GM12878 (cell line): ENCODE measurements around the gene NPPB. TPM values are rescaled to one million over a fixed set of nuclear protein-coding genes. Genes with fewer than 3 reads are reported as not detected.

Source experiments
- ATAC-seq: fragments of 200-7000 bp; cut with Tn5 transposase; 3 replicates; pipeline ENCODE4 v1.9.1; 2020; ENCODE audit warnings: mild to moderate bottlenecking, moderate library complexity
- BruUV-seq: library from RNA; stranded (reverse); fragments of 400-500 nt; replicated peaks from 2 replicates; lab custom pipeline; 2021; lab: Mats Ljungman, UMichigan
- CTCF ChIA-PET: fragments of 300-600 bp; sonication (Branson Sonifier 250); formaldehyde crosslinking; extraction: SDS; loops from one replicate; lab custom pipeline; 2021; ENCODE audit warnings: inconsistent platforms; lab: Yijun Ruan, JAX
- POLR2A ChIA-PET: fragments of 350-600 bp; formaldehyde crosslinking; extraction: SDS; loops from one replicate; lab custom pipeline; 2021; ENCODE audit warnings: inconsistent platforms; lab: Charles Lee
- RAD21 ChIA-PET: fragments of 300-600 bp; sonication (Branson Sonifier 250); formaldehyde crosslinking; loops from one replicate; lab custom pipeline; 2023; ENCODE audit warnings: antibody characterized with exemption; ENCODE audit not compliant: unreplicated experiment; lab: Charles Lee
- SMC1A ChIA-PET: fragments of 300-600 bp; sonication (Branson Sonifier 250); formaldehyde crosslinking; loops from one replicate; lab custom pipeline; 2023; ENCODE audit not compliant: unreplicated experiment, uncharacterized antibody; lab: Charles Lee
- DNase-seq: peaks from one replicate; pipeline ENCODE4 v3.0.0-alpha.2; 2011; ENCODE audit warnings: low read depth, low spot score
- FAIRE-seq: peaks from 3 replicates; lab custom pipeline; 2011; peaks lifted over from hg19 to GRCh38; lab: Jason Lieb, UNC
- H2AFZ ChIP-seq: 2 replicates; pipeline ENCODE4 v1.6.0; 2011; ENCODE audit warnings: low read depth, low read length, control low read depth; ENCODE audit not compliant: control insufficient read depth
- H3K27ac ChIP-seq: 2 replicates; pipeline ENCODE4 v1.5.1; 2011; ENCODE audit warnings: control low read depth; ENCODE audit not compliant: control insufficient read depth, insufficient read depth
- H3K27me3 ChIP-seq, 2 experiments: replicated peaks in 1 of 2; 2 replicates each; pipeline versions ENCODE4 v1.6.0 to v1.6.1; 2011; ENCODE audit warnings: low read length in 1 of 2; ENCODE audit not compliant: control insufficient read depth in 2 of 2, insufficient read depth in 2 of 2
- H3K36me3 ChIP-seq, 2 experiments: 2 replicates each; pipeline ENCODE4 v1.5.1; 2011; ENCODE audit warnings: low read length in 1 of 2; ENCODE audit not compliant: control insufficient read depth in 2 of 2, insufficient read depth in 2 of 2
- H3K4me1 ChIP-seq: 2 replicates; pipeline ENCODE4 v1.6.1; 2011; ENCODE audit warnings: mild to moderate bottlenecking, low read length, moderate library complexity, mixed read lengths; ENCODE audit not compliant: control insufficient read depth, insufficient read depth
- H3K4me2 ChIP-seq: 2 replicates; pipeline ENCODE4 v1.6.0; 2011; ENCODE audit warnings: control low read depth; ENCODE audit not compliant: control insufficient read depth, insufficient read depth
- H3K4me3 ChIP-seq: fragments of 200-600 bp; sonication (generic); 2 replicates; pipeline ENCODE4 v1.5.1; 2016
- H3K79me2 ChIP-seq: 2 replicates; pipeline ENCODE4 v1.6.0; 2011; ENCODE audit warnings: low read length; ENCODE audit not compliant: control insufficient read depth, insufficient read depth
- H3K9ac ChIP-seq: 2 replicates; pipeline ENCODE4 v1.8.0; 2011; ENCODE audit warnings: low read length, control low read depth, mixed read lengths; ENCODE audit not compliant: control insufficient read depth, insufficient read depth
- H3K9me3 ChIP-seq: replicated peaks from 3 replicates; pipeline ENCODE4 v1.5.1; 2011; ENCODE audit warnings: mild to moderate bottlenecking, low read length; ENCODE audit not compliant: control insufficient read depth, insufficient read depth
- H4K20me1 ChIP-seq: 2 replicates; pipeline ENCODE4 v1.6.0; 2011; ENCODE audit not compliant: control insufficient read depth, insufficient read depth
- BHLHE40 ChIP-seq, 2 experiments: fragments of 450-650 bp in 1 of 2; IDR thresholded peaks; 2 replicates each; pipeline ENCODE4 v1.6.1; 2011 to 2017; ENCODE audit warnings: low read depth in 2 of 2, borderline replicate concordance in 1 of 2, improper control_type of control experiment in 1 of 2, low read length in 1 of 2, mild to moderate bottlenecking in 1 of 2
- CUX1 ChIP-seq: IDR thresholded peaks from 2 replicates; pipeline ENCODE4 v1.6.1; 2012; ENCODE audit warnings: improper control_type of control experiment, low read depth, low read length; ENCODE audit not compliant: insufficient replicate concordance
- IRF5 ChIP-seq: fragments of 450-650 bp; IDR thresholded peaks from 2 replicates; pipeline ENCODE4 v1.6.1; 2017; ENCODE audit warnings: borderline replicate concordance
- JUND ChIP-seq: IDR thresholded peaks from 2 replicates; pipeline ENCODE4 v1.6.1; 2012; ENCODE audit warnings: low read depth, mild to moderate bottlenecking, low read length, improper control_type of control experiment, moderate library complexity
- KDM1A ChIP-seq: fragments of 200-600 bp; sonication (generic); IDR thresholded peaks from 2 replicates; pipeline ENCODE4 v1.6.1; 2016; ENCODE audit warnings: borderline replicate concordance
- KLF5 ChIP-seq: fragments of 450-650 bp; IDR thresholded peaks from 2 replicates; pipeline ENCODE4 v1.6.1; 2014; ENCODE audit warnings: mild to moderate bottlenecking; ENCODE audit not compliant: partially characterized antibody
- PAX8 ChIP-seq: fragments of 450-650 bp; IDR thresholded peaks from 2 replicates; pipeline ENCODE4 v1.6.1; 2017; ENCODE audit warnings: mild to moderate bottlenecking, moderate library complexity
- SP1 ChIP-seq: IDR thresholded peaks from one replicate; pipeline ENCODE4 v1.6.1; 2011; ENCODE audit warnings: low read depth, low read length
- SRF ChIP-seq, 2 experiments: IDR thresholded peaks; 2 replicates each; pipeline ENCODE4 v1.6.1; 2011; ENCODE audit warnings: low read depth in 2 of 2, low read length in 2 of 2, mild to moderate bottlenecking in 1 of 2, moderate library complexity in 1 of 2
- USF2 ChIP-seq: IDR thresholded peaks from 2 replicates; pipeline ENCODE4 v1.6.1; 2011; ENCODE audit warnings: low read depth, low read length, improper control_type of control experiment, borderline replicate concordance
- ZNF687 ChIP-seq: fragments of 450-650 bp; IDR thresholded peaks from 2 replicates; pipeline ENCODE4 v1.6.1; 2017; ENCODE audit warnings: mild to moderate bottlenecking, moderate library complexity
- WGBS: methylation state at CpG from one replicate; pipeline ENCODE4 v1.1.6; 2016; ENCODE audit warnings: low lambda C conversion rate; ENCODE audit not compliant: insufficient replicate concordance, insufficient coverage; ENCODE audit errors: missing lambda C conversion rate; 5-methylcytosine and 5-hydroxymethylcytosine counted together
- in situ Hi-C: fragments of 300-500 bp; cut with MboI; formaldehyde crosslinking; loops from 9 replicates; pipeline ENCODE4 v1.14.3; 2018; ENCODE audit warnings: mixed read lengths
- intact Hi-C: fragments of 100-400 bp; cut with micrococcal nuclease; formaldehyde crosslinking; loops from one replicate; pipeline ENCODE4 v1.14.2; 2022; ENCODE audit not compliant: unreplicated experiment
- polyA plus RNA-seq, 11 experiments: library from polyadenylated mRNA; depleted of rRNA in 4 of 11; unstranded in 6 of 11; stranded (reverse) in 5 of 11; fragments of >200 nt; fragmentation: Nextera tagmentation in 4 of 11; fragmentation: Illumina TruSeq in 1 of 11; extraction: Ambion mirVana in 4 of 11; extraction: Trizol in 1 of 11; gene quantifications; 1 replicate in 1 of 11; 2 replicates in 10 of 11; pipeline versions ENCODE4 v1.2.1 to v1.2.3, GENCODE V29; 2011 to 2016; ENCODE audit warnings: inconsistent platforms in 2 of 11, missing spikeins in 2 of 11, low read depth in 1 of 11
- total RNA-seq, 4 experiments: library from RNA; depleted of rRNA in 3 of 4; stranded (reverse); fragments of >200 nt in 3 of 4; fragmentation: Illumina TruSeq in 1 of 4; extraction: Trizol in 1 of 4; gene quantifications; 2 replicates each; pipeline versions ENCODE4 v1.2.1 to v1.2.3, GENCODE V29; 2013 to 2021

Gene NPPB
- total and polyA plus RNA-seq, 10 of the 15 experiments (the other 5 are each of a cell fraction or from before 2014, with no cell fraction given) = not detected

- CTCF ChIA-PET = interaction anchor here (1.6 kb wide), 1 partner anchor 11 kb away, joined by 6 read pairs; no protein-coding TSS in a partner anchor
- Histone ChIP-seq H3K27ac (no peak overlapping the region), H3K4me3 (no peak overlapping the region), H3K79me2 (no peaks in the 10 kb centered on the region), H3K9ac (no peak overlapping the region), H3K27me3 (no peaks in the 10 kb centered on the region; a peak in 1 of 4 replicates), H3K4me2 (no peak overlapping the region), H2AFZ (no peak overlapping the region), H3K9me3 (no peaks in the 10 kb centered on the region), H3K36me3 (no peaks in the 10 kb centered on the region), H3K4me1 (no peaks in the 10 kb centered on the region), H4K20me1 (no peaks in the 10 kb centered on the region)
- no TSS peak for BruUV-seq
- DNase-seq (no peak), ATAC-seq (no peak), FAIRE-seq (no peak)
- in situ Hi-C loops (no loop called here), intact Hi-C loops (no loop called here)
- RAD21 ChIA-PET = interaction anchor here (1.0 kb wide), 1 partner anchor 98 kb away, joined by 3 read pairs; no protein-coding TSS in a partner anchor
- WGBS = 33% methylated on average over 17 of the region's 18 CpGs
- POLR2A ChIA-PET = no interaction called here
- SMC1A ChIA-PET = interaction anchor here (1.4 kb wide), 1 partner anchor 10 kb away, joined by 3 read pairs; no protein-coding TSS in a partner anchor
- TF ChIP-seq BHLHE40 (IDR thresholded peaks at IDR 0.05; ENCODE audit: borderline replicate concordance in 1 of 2, low read depth in 2 of 2, low read length in 1 of 2) = no peak
- no peak for TF ChIP-seq JUND
- TF ChIP-seq SP1 = no peak
- TF ChIP-seq CUX1 = no peak
- TF ChIP-seq SRF (IDR thresholded peaks at IDR 0.05; ENCODE audit: low read depth in 2 of 2, low read length in 2 of 2) = no peak
- TF ChIP-seq KDM1A = no peak
- no peak for TF ChIP-seq USF2
- TF ChIP-seq KLF5 = no peak
- TF ChIP-seq IRF5 = no peak
- no peak for TF ChIP-seq PAX8
- no peak for TF ChIP-seq ZNF687
Measured at GRCh38 chr1:11881749-11882441, 23.1 kb upstream of the NPPB start.
